LNCAP (cell line): ENCODE measurements around the gene SORCS1.

Source experiments
- CTCF ChIP-seq: fragments of 450-650 bp; IDR thresholded peaks from 2 replicates; pipeline ENCODE4 v1.5.1; 2017; ENCODE audit warnings: mild to moderate bottlenecking

Gene SORCS1

GRCh38 chr10:106593876-106594275 is 570.6 kb downstream of the SORCS1 start:
- no peak for TF ChIP-seq CTCF

GRCh38 chr10:106592396-106592795 is 572.1 kb downstream of the SORCS1 start:
- no peak for TF ChIP-seq CTCF

DNA sequence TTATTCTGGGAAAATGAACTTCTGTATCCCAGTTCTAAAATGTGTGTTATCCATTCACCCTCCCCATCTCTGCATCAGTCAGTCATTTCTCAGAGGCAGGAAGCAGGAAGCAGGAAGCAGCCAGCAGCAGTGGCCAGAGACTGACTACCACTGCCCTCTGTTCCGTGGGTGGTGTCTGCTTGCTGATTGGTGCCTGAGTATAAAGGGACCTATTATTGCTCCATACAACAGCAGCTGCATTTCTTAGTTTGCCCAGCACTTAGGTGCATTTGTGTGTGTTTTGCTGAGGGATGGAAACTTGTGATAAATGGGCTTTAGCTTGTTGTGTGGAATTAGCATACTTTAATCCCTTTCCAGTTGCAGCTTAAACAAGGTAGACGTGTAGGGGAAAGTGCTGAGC is 582.2 kb downstream of the SORCS1 start:
- no peak for TF ChIP-seq CTCF

- TF ChIP-seq CTCF, result no peak
Observed at GRCh38 chr10:106577756-106578155, 586.8 kb downstream of the SORCS1 start.

- no peak for TF ChIP-seq CTCF
Observed at GRCh38 chr10:106577266-106577665, 587.2 kb downstream of the SORCS1 start.

GRCh38 chr10:106576534-106576933 is 588.0 kb downstream of the SORCS1 start:
- TF ChIP-seq CTCF, result no peak

GRCh38 chr10:106573106-106573505 is 591.4 kb downstream of the SORCS1 start:
- TF ChIP-seq CTCF, result no peak

- TF ChIP-seq CTCF, result peak; percentile 48
Observed at GRCh38 chr10:106571192-106571946, 593.1 kb downstream of the SORCS1 start.
